Progenitor cell of endocrine pancreas (in vitro differentiated cells): ENCODE measurements around the gene CCDC39. TPM values are rescaled to one million over a fixed set of nuclear protein-coding genes. Genes with fewer than 3 reads are reported as not detected.

Experiments used
- DNase-seq: peaks from one replicate; pipeline ENCODE4 v3.0.0; 2021; ENCODE audit warnings: low spot score; ENCODE audit not compliant: unreplicated experiment
- H3K27ac Mint-ChIP-seq: 2 replicates; pipeline ENCODE4 v1.8.0; 2021; ENCODE audit warnings: mild to moderate bottlenecking, moderate library complexity, mixed read lengths
- H3K27me3 Mint-ChIP-seq: 2 replicates; pipeline ENCODE4 v1.8.0; 2021; ENCODE audit warnings: mixed read lengths
- H3K36me3 Mint-ChIP-seq: 2 replicates; pipeline ENCODE4 v1.8.0; 2022; ENCODE audit warnings: mixed read lengths; ENCODE audit not compliant: insufficient read depth
- H3K4me1 Mint-ChIP-seq: 2 replicates; pipeline ENCODE4 v1.8.0; 2021; ENCODE audit warnings: low read depth, mixed read lengths
- H3K4me3 Mint-ChIP-seq: 2 replicates; pipeline ENCODE4 v1.8.0; 2021; ENCODE audit warnings: low read depth, mild to moderate bottlenecking, moderate library complexity, mixed read lengths
- H3K9me3 Mint-ChIP-seq: 2 replicates; pipeline ENCODE4 v1.8.0; 2021; ENCODE audit warnings: low read depth, mixed read lengths
- total RNA-seq: library from RNA; stranded (reverse); gene quantifications from 2 replicates; pipeline ENCODE4 v1.2.1, GENCODE V29; 2021
- TF ChIP-seq, protein P1 (sequence below): fragments of 200-600 bp; sonication (generic); IDR thresholded peaks from one replicate; pipeline ENCODE4 v1.5.0; 2021; ENCODE audit warnings: antibody characterized with exemption, mild to moderate bottlenecking; ENCODE audit not compliant: unreplicated experiment

Gene CCDC39
- total RNA-seq, 1 donor from 2014 or later: 0.29 TPM

DNA sequence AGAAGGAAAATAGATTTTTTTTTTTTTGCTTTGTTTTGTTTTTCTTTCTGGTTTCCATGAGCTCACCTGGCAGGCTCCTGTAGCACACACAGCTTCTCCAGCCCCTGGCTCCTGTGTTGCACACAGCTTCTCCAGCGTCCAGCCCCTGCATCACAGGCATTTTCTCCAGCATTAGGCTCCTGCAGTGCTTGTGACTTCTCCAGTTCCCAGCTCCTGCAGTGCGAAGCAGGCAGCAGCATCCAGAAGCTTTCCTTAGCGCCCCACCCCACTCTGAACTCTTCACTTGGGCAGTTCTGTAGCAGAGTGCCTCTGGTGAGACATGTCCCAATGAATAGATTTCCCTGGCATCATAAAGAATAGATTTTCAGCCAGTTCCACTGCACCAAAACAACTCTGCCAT, 5.5 kb upstream of the CCDC39 start:
- Mint-ChIP-seq H3K27ac (no peak overlapping the region), H3K27me3 (no peaks in the 10 kb centered on the region), H3K36me3 (peaks cover 2% of the 10 kb centered on the region), H3K9me3 (no peaks in the 10 kb centered on the region), H3K4me1 (peaks cover 2% of the 10 kb centered on the region), H3K4me3 (no peak overlapping the region)
- no peak for DNase-seq
- TF ChIP-seq, protein P1, sequence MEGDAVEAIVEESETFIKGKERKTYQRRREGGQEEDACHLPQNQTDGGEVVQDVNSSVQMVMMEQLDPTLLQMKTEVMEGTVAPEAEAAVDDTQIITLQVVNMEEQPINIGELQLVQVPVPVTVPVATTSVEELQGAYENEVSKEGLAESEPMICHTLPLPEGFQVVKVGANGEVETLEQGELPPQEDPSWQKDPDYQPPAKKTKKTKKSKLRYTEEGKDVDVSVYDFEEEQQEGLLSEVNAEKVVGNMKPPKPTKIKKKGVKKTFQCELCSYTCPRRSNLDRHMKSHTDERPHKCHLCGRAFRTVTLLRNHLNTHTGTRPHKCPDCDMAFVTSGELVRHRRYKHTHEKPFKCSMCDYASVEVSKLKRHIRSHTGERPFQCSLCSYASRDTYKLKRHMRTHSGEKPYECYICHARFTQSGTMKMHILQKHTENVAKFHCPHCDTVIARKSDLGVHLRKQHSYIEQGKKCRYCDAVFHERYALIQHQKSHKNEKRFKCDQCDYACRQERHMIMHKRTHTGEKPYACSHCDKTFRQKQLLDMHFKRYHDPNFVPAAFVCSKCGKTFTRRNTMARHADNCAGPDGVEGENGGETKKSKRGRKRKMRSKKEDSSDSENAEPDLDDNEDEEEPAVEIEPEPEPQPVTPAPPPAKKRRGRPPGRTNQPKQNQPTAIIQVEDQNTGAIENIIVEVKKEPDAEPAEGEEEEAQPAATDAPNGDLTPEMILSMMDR: no peak

DNA sequence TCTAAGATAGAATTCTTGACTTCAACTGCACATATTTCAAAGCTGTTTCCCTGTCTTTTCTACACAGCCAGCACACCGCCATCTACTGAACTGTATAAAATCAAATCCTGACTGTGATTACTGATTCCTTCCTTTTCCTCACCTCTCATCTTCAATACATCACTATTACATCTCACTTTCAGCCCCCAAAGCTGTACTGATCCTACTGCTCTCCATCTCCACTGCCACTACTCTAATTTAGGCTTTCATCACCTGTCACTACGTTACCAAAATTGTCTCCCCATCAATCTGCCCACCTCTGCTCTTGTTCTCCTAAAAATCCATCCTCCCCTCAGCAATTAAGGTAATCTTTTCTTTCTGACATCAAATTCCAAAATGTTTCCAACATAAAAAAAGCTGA, 4.5 kb upstream of the CCDC39 start:
- H3K36me3 Mint-ChIP-seq: peaks cover 2% of the 10 kb centered on the region
- H3K4me3 Mint-ChIP-seq: no peak overlapping the region
- TF ChIP-seq, protein P1: no peak
- peaks cover 3% of the 10 kb centered on the region for H3K4me1 Mint-ChIP-seq
- peaks cover 4% of the 10 kb centered on the region for H3K27me3 Mint-ChIP-seq
- no peak for DNase-seq
- H3K27ac Mint-ChIP-seq: no peak overlapping the region
- H3K9me3 Mint-ChIP-seq: no peaks in the 10 kb centered on the region

DNA sequence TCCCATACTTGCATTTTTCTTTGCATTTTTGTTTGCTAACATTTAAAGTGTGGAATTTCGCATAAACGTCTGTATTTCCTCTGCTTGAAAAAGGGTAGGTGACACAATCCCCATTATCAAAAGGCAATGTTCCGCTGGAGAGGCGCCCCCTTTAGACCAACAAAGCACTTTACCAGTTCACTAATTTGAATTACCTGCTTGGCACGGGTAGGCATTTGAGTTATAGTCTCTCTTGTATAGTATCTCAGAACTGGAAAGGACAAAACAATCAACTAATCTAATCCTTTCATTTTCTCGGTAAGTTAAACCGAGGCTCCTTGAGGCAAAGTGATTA, 775 bp upstream of the CCDC39 start:
- H3K4me3 Mint-ChIP-seq: peak overlapping the region; percentile 93
- peaks cover 17% of the 10 kb centered on the region for H3K27me3 Mint-ChIP-seq
- H3K36me3 Mint-ChIP-seq: no peaks in the 10 kb centered on the region
- no peaks in the 10 kb centered on the region for H3K9me3 Mint-ChIP-seq
- peak overlapping the region; percentile 86 for H3K27ac Mint-ChIP-seq
- DNase-seq: no peak
- TF ChIP-seq, protein P1: peak; percentile 82
- peaks cover 6% of the 10 kb centered on the region for H3K4me1 Mint-ChIP-seq

DNA sequence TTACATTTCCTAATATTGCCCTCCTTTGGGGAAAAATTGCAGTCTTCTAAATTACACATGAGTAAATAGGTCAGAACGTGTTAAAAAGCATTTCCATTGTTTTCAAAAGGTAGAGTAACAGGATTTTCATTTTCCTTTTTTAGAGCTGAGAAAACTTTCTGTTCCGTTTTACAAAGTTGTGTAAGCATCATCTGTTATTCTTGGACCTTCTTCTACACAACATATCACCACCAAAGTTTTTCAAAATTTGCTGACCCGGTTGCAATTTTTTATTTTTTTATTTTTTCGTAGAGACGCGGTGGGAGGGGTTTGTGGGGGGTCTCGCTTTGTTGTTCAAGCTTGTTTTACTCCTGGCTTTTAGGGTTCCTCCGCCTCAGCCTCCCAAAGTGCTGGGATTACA, 1.1 kb downstream of the CCDC39 start:
- peaks cover 6% of the 10 kb centered on the region for H3K4me1 Mint-ChIP-seq
- H3K27me3 Mint-ChIP-seq: peaks cover 21% of the 10 kb centered on the region
- H3K27ac Mint-ChIP-seq: no peak overlapping the region
- DNase-seq: no peak
- H3K9me3 Mint-ChIP-seq: no peaks in the 10 kb centered on the region
- peak overlapping the region; percentile 49 for H3K4me3 Mint-ChIP-seq
- TF ChIP-seq, protein P1: no peak
- no peaks in the 10 kb centered on the region for H3K36me3 Mint-ChIP-seq

DNA sequence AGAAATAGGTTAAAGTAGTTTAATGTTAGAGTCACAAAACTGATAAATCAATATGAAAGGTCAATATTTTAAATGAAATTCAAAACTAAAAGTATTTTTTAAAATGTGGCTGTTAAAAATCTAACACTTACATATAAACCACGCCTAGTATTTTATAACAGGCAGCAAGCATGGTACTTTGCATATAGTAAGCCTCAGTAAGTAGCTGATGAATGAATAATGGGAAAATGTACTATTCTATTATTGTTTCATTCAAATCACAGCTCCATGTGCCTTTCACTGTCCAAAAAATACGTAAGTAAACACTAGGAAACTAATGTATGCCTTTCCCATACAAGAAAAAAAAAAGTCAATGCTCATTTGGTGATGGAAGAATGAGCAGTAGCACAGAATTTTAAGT, 17.8 kb downstream of the CCDC39 start:
- Mint-ChIP-seq H3K4me3 (no peak overlapping the region), H3K27me3 (no peaks in the 10 kb centered on the region), H3K27ac (no peak overlapping the region), H3K36me3 (no peaks in the 10 kb centered on the region), H3K4me1 (no peaks in the 10 kb centered on the region), H3K9me3 (no peaks in the 10 kb centered on the region)
- no peak for DNase-seq
- TF ChIP-seq, protein P1: no peak
